K562 (cell line): ENCODE results near the gene SRSF9. TPM values are rescaled to one million over a fixed set of nuclear protein-coding genes. Genes with fewer than 3 reads are reported as not detected.
A peak's percentile ranks its signal among the peaks of the same experiment; 100 is the strongest.
"Not testable (repeated sequence)": the region's sequence is repeated elsewhere in the genome, so short reads cannot be mapped to it uniquely, and the experiment has no call there.

Experiments
- ATAC-seq: fragments of 200-7000 bp; cut with Tn5 transposase; 3 replicates; pipeline ENCODE4 v1.9.1; 2020; ENCODE audit warnings: moderate library complexity
- BruUV-seq: library from RNA; stranded (reverse); fragments of 400-500 nt; replicated peaks from 2 replicates; lab custom pipeline; 2021; lab: Mats Ljungman, UMichigan
- CTCF ChIA-PET: fragments of 300-600 bp; formaldehyde crosslinking; extraction: SDS; loops from one replicate; lab custom pipeline; 2021; ENCODE audit warnings: low intra/inter-chr PET ratio; lab: Yijun Ruan, JAX
- POLR2A ChIA-PET: fragments of 300-600, 350-650 bp; sonication (Branson Sonifier 250); formaldehyde crosslinking; extraction: SDS; loops from one replicate; lab custom pipeline; 2021; ENCODE audit warnings: antibody characterized with exemption, inconsistent platforms; lab: Yijun Ruan, JAX
- DNase-seq, 4 experiments: peaks; one replicate each; pipeline versions ENCODE4 v3.0.0 to v3.0.0-alpha.2; 2011 to 2018; ENCODE audit warnings: low spot score in 3 of 4, mixed read lengths in 3 of 4; ENCODE audit errors: extremely low read depth in 1 of 4
- FAIRE-seq: peaks from 2 replicates; lab custom pipeline; 2011; peaks lifted over from hg19 to GRCh38; lab: Jason Lieb, UNC
- H2AFZ ChIP-seq: 2 replicates; pipeline ENCODE4 v1.6.0; 2011; ENCODE audit warnings: low read depth, low read length, control low read depth, inconsistent platforms
- H3K27ac ChIP-seq: fragments of 200-600 bp; 3 replicates; pipeline ENCODE4 v1.8.0; 2011; ENCODE audit warnings: low read depth, mild to moderate bottlenecking, control low read depth, inconsistent platforms, low read length, moderate library complexity, mixed read lengths; ENCODE audit errors: extremely low read depth
- H3K27me3 ChIP-seq, 2 experiments: fragments of 300-600 bp in 1 of 2; 2 replicates in 1 of 2; 3 replicates in 1 of 2; pipeline versions ENCODE4 v1.6.0 to v1.8.0; 2011; ENCODE audit warnings: inconsistent platforms in 2 of 2, low read length in 2 of 2, mild to moderate bottlenecking in 1 of 2, mixed read lengths in 1 of 2, moderate library complexity in 1 of 2; ENCODE audit not compliant: control insufficient read depth in 2 of 2, insufficient read depth in 2 of 2
- H3K36me3 ChIP-seq: fragments of 300-600 bp; 3 replicates; pipeline ENCODE4 v1.8.0; 2011; ENCODE audit warnings: mild to moderate bottlenecking, low read length, inconsistent platforms; ENCODE audit not compliant: control insufficient read depth, insufficient read depth
- H3K4me1 ChIP-seq, 2 experiments: fragments of 200-600 bp in 1 of 2; replicated peaks in 1 of 2; 2 replicates in 1 of 2; 3 replicates in 1 of 2; pipeline versions ENCODE4 v1.5.1 to v1.8.0; 2011; ENCODE audit warnings: inconsistent platforms in 2 of 2, low read length in 2 of 2, mild to moderate bottlenecking in 1 of 2, mixed read lengths in 1 of 2, moderate library complexity in 1 of 2; ENCODE audit not compliant: control insufficient read depth in 2 of 2, insufficient read depth in 2 of 2
- H3K4me2 ChIP-seq: 2 replicates; pipeline ENCODE4 v1.6.1; 2011; ENCODE audit warnings: low read length, control low read depth, inconsistent platforms, mixed read lengths; ENCODE audit not compliant: insufficient read depth
- H3K4me3 ChIP-seq: fragments of 200-600 bp; sonication (generic), shearing (Covaris generic); 2 replicates; pipeline ENCODE4 v1.5.1; 2016; ENCODE audit warnings: control low read depth, inconsistent platforms
- H3K79me2 ChIP-seq: fragments of 200-600 bp; 3 replicates; pipeline ENCODE4 v1.8.0; 2011; ENCODE audit warnings: low read length, inconsistent platforms; ENCODE audit not compliant: control insufficient read depth, insufficient read depth
- H3K9ac ChIP-seq, 2 experiments: 2 replicates each; pipeline versions ENCODE4 v1.6.0 to v1.6.1; 2011; ENCODE audit warnings: low read depth in 2 of 2, low read length in 2 of 2, control low read depth in 1 of 2, inconsistent platforms in 1 of 2, mild to moderate bottlenecking in 1 of 2, mixed read lengths in 1 of 2; ENCODE audit not compliant: insufficient read depth in 1 of 2
- H3K9me1 ChIP-seq: one replicate; pipeline ENCODE4 v1.6.0; 2011; ENCODE audit warnings: inconsistent platforms, mild to moderate bottlenecking, low read length, moderate library complexity; ENCODE audit not compliant: control insufficient read depth, insufficient read depth
- H3K9me3 ChIP-seq: replicated peaks from 2 replicates; pipeline ENCODE4 v1.5.1; 2011; ENCODE audit warnings: low read depth, low read length, inconsistent platforms; ENCODE audit not compliant: control insufficient read depth, insufficient read depth
- H4K20me1 ChIP-seq: replicated peaks from 2 replicates; pipeline ENCODE4 v1.6.1; 2011; ENCODE audit warnings: low read length, inconsistent platforms, mixed read lengths; ENCODE audit not compliant: control insufficient read depth, insufficient read depth
- BCOR ChIP-seq: fragments of 450-650 bp; IDR thresholded peaks from 2 replicates; pipeline ENCODE4 v1.6.1; 2016
- CTCF ChIP-seq, 3 experiments: IDR thresholded peaks in 2 of 3; conservative IDR thresholded peaks in 1 of 3; 2 replicates each; pipeline ENCODE4 v1.5.1; 2011 to 2012; ENCODE audit warnings: low read length in 3 of 3, mild to moderate bottlenecking in 3 of 3, control low read depth in 2 of 3, improper control_type of control experiment in 1 of 3, inconsistent platforms in 1 of 3, low read depth in 1 of 3, mixed read lengths in 1 of 3, moderate library complexity in 1 of 3; ENCODE audit not compliant: insufficient read depth in 2 of 3
- HINFP ChIP-seq: fragments of 450-650 bp; conservative IDR thresholded peaks from 2 replicates; pipeline ENCODE4 v1.6.1; 2016; ENCODE audit warnings: missing genetic modification characterization, low read depth, mild to moderate bottlenecking, control low read depth, missing compliant biosample characterization
- KAT7 ChIP-seq: sonication (generic); formaldehyde crosslinking; IDR thresholded peaks from 2 replicates; pipeline ENCODE4 v1.8.0; 2022; ENCODE audit warnings: missing genetic modification reagents, mild to moderate bottlenecking, borderline replicate concordance
- KDM1A ChIP-seq, 2 experiments: fragments of 450-650 bp; IDR thresholded peaks; 2 replicates each; pipeline ENCODE4 v1.6.1; 2016; ENCODE audit warnings: mild to moderate bottlenecking in 2 of 2
- NR2C2 ChIP-seq, 2 experiments: fragments of 200-800 bp in 1 of 2; sonication (Bioruptor generic) in 1 of 2; sonication (generic) in 1 of 2; formaldehyde crosslinking in 1 of 2; IDR thresholded peaks; 2 replicates each; pipeline versions ENCODE4 v1.6.1 to v1.8.0; 2016 to 2022; ENCODE audit warnings: mild to moderate bottlenecking in 1 of 2, missing compliant biosample characterization in 1 of 2, missing genetic modification characterization in 1 of 2, missing genetic modification reagents in 1 of 2
- RBM25 ChIP-seq: fragments of 200-400 bp; formaldehyde crosslinking; IDR thresholded peaks from 2 replicates; pipeline ENCODE4 v1.6.1; 2018; ENCODE audit warnings: low read length, low read depth, moderate library complexity; ENCODE audit not compliant: severe bottlenecking
- YY1 ChIP-seq, 3 experiments: IDR thresholded peaks; 2 replicates each; pipeline ENCODE4 v1.6.1; 2011; ENCODE audit warnings: low read length in 2 of 3, mild to moderate bottlenecking in 2 of 3, moderate library complexity in 2 of 3, borderline replicate concordance in 1 of 3, control low read depth in 1 of 3, low read depth in 1 of 3; ENCODE audit not compliant: insufficient read depth in 3 of 3, insufficient replicate concordance in 2 of 3, control insufficient read depth in 1 of 3, insufficient read length in 1 of 3; ENCODE audit errors: extremely low read depth in 1 of 3
- ZBTB17 ChIP-seq: fragments of 450-650 bp; formaldehyde crosslinking; IDR thresholded peaks from 2 replicates; pipeline ENCODE4 v1.4.0; 2020; ENCODE audit warnings: mild to moderate bottlenecking
- ZBTB2 ChIP-seq: fragments of 450-650 bp; IDR thresholded peaks from 2 replicates; pipeline ENCODE4 v1.6.1; 2016; ENCODE audit warnings: antibody characterized with exemption
- ZBTB8A ChIP-seq: fragments of 450-650 bp; IDR thresholded peaks from 2 replicates; pipeline ENCODE4 v1.6.1; 2018; ENCODE audit warnings: mild to moderate bottlenecking, moderate library complexity; ENCODE audit not compliant: partially characterized antibody
- ZNF121 ChIP-seq: sonication (generic); formaldehyde crosslinking; conservative IDR thresholded peaks from 2 replicates; pipeline ENCODE4 v1.8.0; 2022; ENCODE audit warnings: missing genetic modification reagents
- ZNF431 ChIP-seq: sonication (generic); formaldehyde crosslinking; IDR thresholded peaks from 2 replicates; pipeline ENCODE4 v1.8.0; 2022; ENCODE audit warnings: mild to moderate bottlenecking, missing genetic modification reagents
- WGBS: fragments of 100-300 bp; shearing (Covaris generic); methylation state at CpG from one replicate; pipeline ENCODE4 v1.1.6; 2016; ENCODE audit warnings: low coverage, mixed read lengths; ENCODE audit not compliant: insufficient coverage; ENCODE audit errors: missing lambda C conversion rate; 5-methylcytosine and 5-hydroxymethylcytosine counted together
- in situ Hi-C: fragments of 300-500 bp; cut with MboI; formaldehyde crosslinking; loops from 4 replicates; pipeline ENCODE4 v1.15.0; 2018; ENCODE audit warnings: inconsistent platforms, mixed read lengths
- intact Hi-C: fragments of 100-400 bp; cut with micrococcal nuclease; formaldehyde crosslinking; loops from 2 replicates; pipeline ENCODE4 v1.14.2; 2022
- polyA plus RNA-seq, 8 experiments: library from polyadenylated mRNA; depleted of rRNA in 4 of 8; stranded (reverse) in 5 of 8; unstranded in 3 of 8; fragments of >200 nt; fragmentation: Nextera tagmentation in 2 of 8; fragmentation: Illumina TruSeq in 1 of 8; extraction: Ambion mirVana in 2 of 8; extraction: Trizol in 1 of 8; gene quantifications; 2 replicates each; pipeline versions ENCODE4 v1.2.1 to v1.2.3, GENCODE V29; 2011 to 2014; ENCODE audit warnings: inconsistent platforms in 1 of 8, missing spikeins in 1 of 8
- total RNA-seq, 7 experiments: library from RNA; depleted of rRNA in 6 of 7; stranded (reverse); fragments of >200 nt in 6 of 7; fragmentation: Illumina TruSeq in 2 of 7; extraction: Trizol in 2 of 7; gene quantifications; 2 replicates each; pipeline versions ENCODE4 v1.2.1 to v1.2.3, GENCODE V29; 2011 to 2021; ENCODE audit warnings: low replicate concordance in 1 of 7

Gene SRSF9
- total and polyA plus RNA-seq, 9 of the 15 experiments (the other 6 are each of a cell fraction or from before 2014, with no cell fraction given): 40.3 to 291 (median 230) TPM

GRCh38 chr12:120487552-120487951 lies 18.0 kb upstream of the SRSF9 start (continued):
- TF ChIP-seq NR2C2 (CRISPR knock-in tag; IDR thresholded peaks at IDR 0.05): not testable (repeated sequence)
- TF ChIP-seq NR2C2 (tag; IDR thresholded peaks at IDR 0.05) (0 out of 2 replicates have a peak, but pooled peaks have one; percentile 22), YY1 (IDR thresholded peaks at IDR 0.05; ENCODE audit: borderline replicate concordance in 1 of 3, control insufficient read depth in 1 of 3, extremely low read depth in 1 of 3, insufficient read depth in 3 of 3, insufficient read length in 1 of 3, insufficient replicate concordance in 2 of 3, low read depth in 1 of 3, low read length in 2 of 3) (peak in 1 of 3 experiments; percentile 71)

- no peaks in the 10 kb centered on the region for H3K9me3 ChIP-seq
- H3K4me2 ChIP-seq: no peak overlapping the region
- H3K9ac ChIP-seq: no peak overlapping the region
- no peaks in the 10 kb centered on the region for H3K9me1 ChIP-seq
- POLR2A ChIA-PET: interaction anchor here (1.0 to 2.5 kb wide), 5 partner anchors 11 to 285 kb away, joined by 4 to 12 read pairs (median 6); partner anchors contain the start of gene RPLP0
- ATAC-seq (no peak), FAIRE-seq (no peak), DNase-seq (no peak)
- no peak overlapping the region for H2AFZ ChIP-seq
- TF ChIP-seq ZBTB2 (no peak), ZNF121 (peak; percentile 97), KAT7 (no peak), ZBTB8A (no peak), RBM25 (peak; percentile 40), KDM1A (IDR thresholded peaks at IDR 0.05) (peak in 1 of 2 experiments; percentile 50; a peak in 2 of 4 replicates), BCOR (peak; percentile 72), ZNF431 (CRISPR knock-in tag) (no peak), ZBTB17 (no peak), CTCF (IDR thresholded peaks at IDR 0.05 in 2 of 3, conservative IDR thresholded peaks at IDR 0.05 in 1 of 3; ENCODE audit: insufficient read depth in 2 of 3, low read depth in 1 of 3, low read length in 3 of 3) (no peak), HINFP (tag) (no peak)
- peaks cover 21 to 34% of the 10 kb centered on the region in 2 experiments for H3K4me1 ChIP-seq
- H3K79me2 ChIP-seq: peaks cover 10% of the 10 kb centered on the region; the same call in 2 of the 3 replicates
- peaks cover 32% of the 10 kb centered on the region for H3K36me3 ChIP-seq
- WGBS: 78% methylated on average over 6 of the region's 7 CpGs
- intact Hi-C loops: no loop called here
- H3K4me3 ChIP-seq: no peak overlapping the region
- BruUV-seq: no TSS peak
- in situ Hi-C loops: no loop called here
- CTCF ChIA-PET: no interaction called here
- H3K27me3 ChIP-seq: no peaks in the 10 kb centered on the region; a peak in 1 of 5 replicates
- H3K27ac ChIP-seq: no peak overlapping the region
- no peaks in the 10 kb centered on the region for H4K20me1 ChIP-seq
These were observed 16.7 kb upstream of the SRSF9 start for GRCh38 chr12:120485961-120486881.
